Psoas muscle (tissue), 8 donors: ENCODE results near the gene GRAMD2A. TPM values are rescaled to one million over a fixed set of nuclear protein-coding genes. Genes with fewer than 3 reads are reported as not detected.

Experiments used
- ATAC-seq, 4 donors: fragments of 200-7000 bp; cut with Tn5 transposase; one replicate each; pipeline ENCODE4 v1.9.1; 2020; ENCODE audit warnings: moderate library complexity in 3 of 4, mild to moderate bottlenecking in 2 of 4
- DNase-seq, 2 donors: peaks; one replicate each; pipeline ENCODE4 v3.0.0-alpha.2; 2020
- H3K27ac ChIP-seq: fragments of 200-600 bp; one replicate; pipeline ENCODE4 v1.8.0; 2022
- H3K27me3 ChIP-seq, 3 donors: fragments of 200-600 bp in 1 of 3; one replicate each; pipeline versions ENCODE4 v1.6.1 to v1.8.0; 2013 to 2022; ENCODE audit warnings: low read length in 2 of 3, mild to moderate bottlenecking in 2 of 3, moderate library complexity in 1 of 3; ENCODE audit not compliant: insufficient read depth in 3 of 3
- H3K36me3 ChIP-seq, 2 donors: fragments of 200-600 bp in 1 of 2; one replicate each; pipeline versions ENCODE4 v1.6.1 to v1.8.0; 2013 to 2022; ENCODE audit warnings: low read depth in 1 of 2, mild to moderate bottlenecking in 1 of 2, moderate library complexity in 1 of 2; ENCODE audit not compliant: insufficient read depth in 1 of 2
- H3K4me1 ChIP-seq: fragments of 200-600 bp; one replicate; pipeline ENCODE4 v1.8.0; 2022
- H3K4me3 ChIP-seq: fragments of 200-600 bp; one replicate; pipeline ENCODE4 v1.8.0; 2022; ENCODE audit warnings: mild to moderate bottlenecking
- H3K9me3 ChIP-seq: fragments of 200-600 bp; one replicate; pipeline ENCODE4 v1.8.0; 2022
- WGBS, 3 donors: extraction: QIAGEN DNeasy Blood & Tissue Kit; methylation state at CpG; one replicate each; pipeline versions ENCODE4 v1.1.6 to v1.1.7; 2013; 5-methylcytosine and 5-hydroxymethylcytosine counted together
- intact Hi-C, 2 donors: fragments of 100-400 bp; cut with DNase I; formaldehyde crosslinking; loops; one replicate each; pipeline versions ENCODE4 v1.11.0 to v1.14.2; 2022
- polyA plus RNA-seq, 3 donors: library from polyadenylated mRNA; stranded (reverse); fragments of 200-250 nt; gene quantifications; one replicate each; pipeline ENCODE4 v1.2.3, GENCODE V29; 2013
- total RNA-seq, 4 donors: library from RNA; stranded (reverse); fragmentation: NEBNext Ultra II Directional in 2 of 4; extraction: Animal tissue kit (Norgen Biotek cat#: 25700) in 2 of 4; gene quantifications; one replicate each; pipeline versions ENCODE4 v1.2.1 to v1.2.4, GENCODE V29; 2021 to 2023
- TF ChIP-seq, protein P1 (sequence below): fragments of 200-600 bp; IDR thresholded peaks from one replicate; pipeline ENCODE4 v1.8.0; 2022; ENCODE audit warnings: antibody characterized with exemption
- donor health status: healthy with polysubstance abuse.
- donor health status: DM: no; HTN: no; CAD: no; lungs with moderate emphysema.
- donor health status: Bipolar disorder and iron deficiency.
- donor health status: healthy.
- donor health status: DM: yes; HTN: yes; CAD: no.
- donor health status: DM: no; HTN: no; CAD: no.
- donor health status: DM: no; HTN: no; CAD: no.
- donor health status: DM: yes; HTN: yes; CAD: no.

GRAMD2A gene
- total and polyA plus RNA-seq, 7 donors = 0.01 TPM; not detected in 6

DNA sequence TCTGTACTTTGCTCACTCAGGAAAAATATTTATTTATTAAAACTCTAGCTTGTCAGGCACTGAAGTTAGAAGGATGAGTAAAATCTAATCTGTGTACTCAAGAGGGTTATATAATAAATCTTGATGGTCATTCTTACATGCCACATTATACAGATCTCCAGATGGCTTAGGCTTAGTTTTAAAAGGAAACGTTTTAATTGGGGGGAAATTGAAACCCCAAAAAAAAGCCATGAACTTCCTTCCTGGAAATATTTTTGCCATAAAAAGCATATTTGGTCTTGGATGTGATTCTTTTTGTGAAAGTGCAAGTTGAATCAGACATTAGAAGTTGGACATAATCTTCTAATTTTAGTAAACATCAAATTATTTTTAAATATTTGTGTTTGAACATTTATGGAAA is 73.4 kb downstream of the GRAMD2A start:
- no peak for ATAC-seq
- Histone ChIP-seq H3K36me3 (peaks cover 0 to 3% of the 10 kb centered on the region in 2 donors), H3K27ac (no peak overlapping the region), H3K4me1 (no peaks in the 10 kb centered on the region), H3K9me3 (no peaks in the 10 kb centered on the region), H3K27me3 (no peaks in the 10 kb centered on the region), H3K4me3 (no peak overlapping the region)
- 4 to 11% (median 5%) methylated on average over 1 of the region's 1 CpG for WGBS, 3 donors
- no peak for DNase-seq
- intact Hi-C loops = no loop called here
- TF ChIP-seq, protein P1, sequence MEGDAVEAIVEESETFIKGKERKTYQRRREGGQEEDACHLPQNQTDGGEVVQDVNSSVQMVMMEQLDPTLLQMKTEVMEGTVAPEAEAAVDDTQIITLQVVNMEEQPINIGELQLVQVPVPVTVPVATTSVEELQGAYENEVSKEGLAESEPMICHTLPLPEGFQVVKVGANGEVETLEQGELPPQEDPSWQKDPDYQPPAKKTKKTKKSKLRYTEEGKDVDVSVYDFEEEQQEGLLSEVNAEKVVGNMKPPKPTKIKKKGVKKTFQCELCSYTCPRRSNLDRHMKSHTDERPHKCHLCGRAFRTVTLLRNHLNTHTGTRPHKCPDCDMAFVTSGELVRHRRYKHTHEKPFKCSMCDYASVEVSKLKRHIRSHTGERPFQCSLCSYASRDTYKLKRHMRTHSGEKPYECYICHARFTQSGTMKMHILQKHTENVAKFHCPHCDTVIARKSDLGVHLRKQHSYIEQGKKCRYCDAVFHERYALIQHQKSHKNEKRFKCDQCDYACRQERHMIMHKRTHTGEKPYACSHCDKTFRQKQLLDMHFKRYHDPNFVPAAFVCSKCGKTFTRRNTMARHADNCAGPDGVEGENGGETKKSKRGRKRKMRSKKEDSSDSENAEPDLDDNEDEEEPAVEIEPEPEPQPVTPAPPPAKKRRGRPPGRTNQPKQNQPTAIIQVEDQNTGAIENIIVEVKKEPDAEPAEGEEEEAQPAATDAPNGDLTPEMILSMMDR = no peak

DNA sequence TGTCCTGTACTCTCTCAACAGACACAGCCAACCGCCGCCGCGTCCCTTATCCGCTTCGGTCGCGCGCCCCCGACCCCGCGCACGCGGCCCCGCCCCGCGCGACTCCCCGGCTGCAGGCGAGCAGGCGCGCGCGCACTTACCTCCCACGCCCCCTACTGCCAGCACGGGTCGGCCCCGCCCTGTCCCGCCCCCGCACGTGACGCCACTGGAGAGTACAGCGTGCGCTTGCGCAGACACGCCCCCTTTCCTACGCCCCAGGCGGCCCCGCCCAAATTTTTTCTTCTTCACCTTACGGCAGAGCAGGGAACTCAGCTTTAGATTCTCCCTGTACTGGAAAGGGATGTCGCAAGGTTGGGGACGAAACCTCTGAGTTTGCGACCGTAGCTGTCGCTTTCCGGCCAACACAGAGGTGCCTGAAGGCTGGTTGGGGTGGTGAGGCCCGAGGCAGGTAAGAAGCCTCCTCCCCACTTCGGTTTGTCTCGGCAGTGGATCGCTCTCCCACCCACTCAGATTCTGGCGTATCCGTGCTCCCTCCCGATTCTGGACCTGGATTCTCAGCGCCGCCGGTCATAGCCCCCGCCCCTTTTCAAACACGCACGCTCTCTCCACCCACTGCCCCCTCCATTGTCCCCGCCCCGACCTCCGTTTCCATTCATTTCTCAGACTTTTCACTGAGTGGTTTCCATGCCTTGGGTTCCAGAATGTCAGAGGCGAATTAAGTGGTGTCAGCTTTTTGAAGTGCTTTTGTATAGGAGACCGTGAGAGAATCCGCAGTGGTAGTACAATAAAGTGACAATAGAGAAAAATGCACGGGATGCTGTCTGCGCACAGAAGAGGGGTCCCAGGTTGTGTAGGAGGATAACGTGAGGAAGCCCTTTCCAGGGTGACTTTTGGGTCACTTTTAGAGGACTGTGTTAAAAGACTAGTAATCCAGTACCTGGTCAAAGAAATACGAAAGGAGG is 79.3 kb downstream of the GRAMD2A start, which contains the start of the genes MYO9A and SENP8:
TSS of gene MYO9A (minus strand) at position 134 of the 962 bp plus-strand sequence. CDS start 71,587 bp downstream, outside the sequence.
TSS of gene SENP8 (plus strand) at position 387 of the 962 bp plus-strand sequence. CDS start 21,221 bp downstream, outside the sequence.
- Histone ChIP-seq H3K27ac (peak within 1 kb of the TSS; percentile 95), H3K27me3 (no peaks in the 10 kb centered on the region), H3K4me1 (peaks cover 33% of the 10 kb centered on the region), H3K4me3 (peak within 1 kb of the TSS; percentile 87), H3K9me3 (no peaks in the 10 kb centered on the region), H3K36me3 (no peaks in the 10 kb centered on the region)
- TF ChIP-seq, protein P1 = peak; percentile 13
- intact Hi-C loops = loop anchor here in 1 of 2 donors (5.0 kb wide), 1 partner anchor 154 kb away; the partner anchor contains the start of gene PARP6
- 0 to 1% (median 1%) methylated on average over 55 to 69 of the region's 69 CpGs for WGBS, 3 donors
- DNase-seq (peak; percentile 98 to 99), ATAC-seq (peak; percentile 88 to 93 (median 92))

DNA sequence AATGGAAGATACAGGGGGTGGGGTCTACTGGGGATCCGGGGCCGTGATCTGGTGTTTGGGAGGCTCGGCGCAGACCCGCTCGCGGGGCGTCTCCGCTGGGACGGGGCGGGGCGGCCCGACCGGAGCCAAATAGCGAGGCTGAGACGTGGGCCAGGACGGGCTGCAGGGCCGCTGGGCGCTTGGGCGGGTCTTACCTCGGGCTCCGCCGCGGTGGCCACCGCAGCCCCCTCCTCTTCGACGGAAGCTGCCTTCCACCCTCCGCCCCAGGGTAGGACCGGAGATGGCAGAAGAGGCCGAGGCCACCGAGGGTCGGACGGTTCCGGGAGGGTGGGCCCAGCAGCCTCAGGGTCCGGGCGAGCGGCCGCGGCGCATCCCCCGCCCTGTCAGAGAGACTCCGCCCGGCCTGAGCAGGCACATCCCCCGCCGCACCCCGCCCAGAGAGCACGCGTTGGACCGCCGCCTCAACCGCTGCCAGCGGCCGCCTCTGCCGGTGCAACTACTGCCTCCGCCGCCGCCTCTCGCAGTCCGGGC is 80.0 kb downstream of the GRAMD2A start:
- Histone ChIP-seq H3K4me3 (peak overlapping the region; percentile 87), H3K4me1 (peaks cover 41% of the 10 kb centered on the region), H3K36me3 (no peaks in the 10 kb centered on the region), H3K27ac (peak overlapping the region; percentile 95), H3K27me3 (no peaks in the 10 kb centered on the region), H3K9me3 (no peaks in the 10 kb centered on the region)
- ATAC-seq (peak; percentile 75 to 83 (median 82)), DNase-seq (peak; percentile 86 to 89)
- 1% methylated on average over 19 to 59 of the region's 59 CpGs for WGBS, 3 donors
- intact Hi-C loops = loop anchor here in 1 of 2 donors (5.0 kb wide), 1 partner anchor 155 kb away; the partner anchor contains the start of gene PARP6
- TF ChIP-seq, protein P1 = no peak

DNA sequence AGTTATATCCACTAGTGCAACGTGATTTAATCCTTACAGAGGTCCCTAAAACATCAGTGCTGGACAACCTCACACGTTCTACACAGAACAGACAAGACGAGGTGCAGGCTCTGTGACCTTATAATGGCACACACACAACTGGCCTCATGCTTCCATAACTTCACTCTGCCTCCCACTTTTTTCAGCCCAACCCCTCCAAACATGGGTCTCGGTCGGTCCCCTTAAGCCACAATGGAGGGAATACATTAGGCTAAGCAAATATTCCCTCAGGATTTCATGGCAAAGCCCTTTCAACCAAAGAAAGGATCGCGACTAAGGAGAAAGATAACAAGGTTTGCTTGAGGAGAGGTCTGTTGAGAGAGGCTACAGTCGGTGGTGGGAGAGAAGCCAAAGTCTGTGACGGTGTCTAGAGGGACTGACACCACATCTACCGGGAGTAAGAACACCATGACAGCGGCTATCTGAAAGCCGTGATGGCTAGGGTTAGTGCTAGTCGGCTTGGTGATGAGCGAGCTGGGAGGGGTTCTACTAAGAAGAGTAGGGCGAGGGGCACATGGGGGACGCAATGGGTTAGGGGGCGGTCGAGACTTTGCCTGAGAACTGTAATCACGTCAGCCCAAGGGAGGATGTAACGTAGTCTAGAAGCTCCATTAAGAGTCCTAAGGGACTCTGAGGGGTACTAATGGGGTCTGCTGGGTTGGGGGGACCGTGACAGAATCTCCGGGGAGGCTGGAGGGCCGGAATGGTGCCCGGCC is 80.7 kb downstream of the GRAMD2A start:
- H3K9me3 ChIP-seq = no peaks in the 10 kb centered on the region
- TF ChIP-seq, protein P1 = no peak
- H3K27ac ChIP-seq = peak overlapping the region; percentile 95
- H3K4me3 ChIP-seq = peak overlapping the region; percentile 87
- intact Hi-C loops = loop anchor here in 1 of 2 donors (5.0 kb wide), 1 partner anchor 155 kb away; the partner anchor contains the start of gene PARP6
- WGBS, 3 donors = 0 to 1% (median 0%) methylated on average over 24 of the region's 24 CpGs
- peak; percentile 11 to 52 (median 34) for ATAC-seq
- H3K36me3 ChIP-seq = no peaks in the 10 kb centered on the region
- peaks cover 47% of the 10 kb centered on the region for H3K4me1 ChIP-seq
- DNase-seq = peak; percentile 25 to 59
- no peaks in the 10 kb centered on the region for H3K27me3 ChIP-seq
